Testis (tissue), 2 donors: Measurements from ENCODE around the gene FAM98A.

Experiments
- POLR2A ChIP-seq: fragments of 450-650 bp; IDR thresholded peaks from one replicate; pipeline ENCODE4 v1.6.1; 2017; ENCODE audit warnings: antibody characterized with exemption, mild to moderate bottlenecking, moderate library complexity
- TF ChIP-seq, protein P1 (sequence below), 3 experiments: fragments of 450-650 bp in 2 of 3; fragments of 200-600 bp in 1 of 3; sonication (generic) in 1 of 3; IDR thresholded peaks; one replicate each; pipeline ENCODE4 v1.5.1; 2016 to 2019; ENCODE audit warnings: antibody characterized with exemption in 3 of 3, mild to moderate bottlenecking in 2 of 3, moderate library complexity in 1 of 3

DNA sequence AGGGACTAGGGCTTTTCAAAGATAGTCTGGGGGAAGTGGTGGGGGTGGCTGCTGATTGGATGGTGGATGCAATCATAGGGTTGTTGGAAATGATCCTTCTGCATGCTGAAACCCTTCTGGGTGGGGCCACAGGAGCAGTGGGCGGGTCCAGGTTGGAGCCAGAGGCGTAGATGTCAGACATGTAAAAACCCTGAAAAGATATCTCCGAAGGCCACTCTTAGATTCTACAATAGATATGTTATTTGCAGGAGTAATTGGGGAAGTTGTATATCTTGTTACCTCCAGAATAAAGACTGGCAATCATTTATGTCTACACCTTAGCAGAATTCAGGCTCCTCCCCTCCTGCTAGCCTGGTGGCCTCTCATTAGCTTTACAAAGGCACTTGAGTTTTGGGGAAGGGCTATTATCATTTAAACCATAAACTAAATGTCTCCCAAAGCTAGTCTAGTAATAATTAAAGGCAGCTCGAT is 8.2 kb upstream of the FAM98A start:
- TF ChIP-seq, protein P1, sequence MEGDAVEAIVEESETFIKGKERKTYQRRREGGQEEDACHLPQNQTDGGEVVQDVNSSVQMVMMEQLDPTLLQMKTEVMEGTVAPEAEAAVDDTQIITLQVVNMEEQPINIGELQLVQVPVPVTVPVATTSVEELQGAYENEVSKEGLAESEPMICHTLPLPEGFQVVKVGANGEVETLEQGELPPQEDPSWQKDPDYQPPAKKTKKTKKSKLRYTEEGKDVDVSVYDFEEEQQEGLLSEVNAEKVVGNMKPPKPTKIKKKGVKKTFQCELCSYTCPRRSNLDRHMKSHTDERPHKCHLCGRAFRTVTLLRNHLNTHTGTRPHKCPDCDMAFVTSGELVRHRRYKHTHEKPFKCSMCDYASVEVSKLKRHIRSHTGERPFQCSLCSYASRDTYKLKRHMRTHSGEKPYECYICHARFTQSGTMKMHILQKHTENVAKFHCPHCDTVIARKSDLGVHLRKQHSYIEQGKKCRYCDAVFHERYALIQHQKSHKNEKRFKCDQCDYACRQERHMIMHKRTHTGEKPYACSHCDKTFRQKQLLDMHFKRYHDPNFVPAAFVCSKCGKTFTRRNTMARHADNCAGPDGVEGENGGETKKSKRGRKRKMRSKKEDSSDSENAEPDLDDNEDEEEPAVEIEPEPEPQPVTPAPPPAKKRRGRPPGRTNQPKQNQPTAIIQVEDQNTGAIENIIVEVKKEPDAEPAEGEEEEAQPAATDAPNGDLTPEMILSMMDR (IDR thresholded peaks at IDR 0.05): no peak
- TF ChIP-seq POLR2A: no peak
